GM12864 (cell line): Measurements from ENCODE around the gene SNRK.

Experiments
- DNase-seq: peaks from one replicate; pipeline ENCODE4 v3.0.0-alpha.2; 2011; ENCODE audit warnings: low read depth
- H3K4me3 ChIP-seq: 2 replicates; pipeline ENCODE4 v1.5.1; 2011; ENCODE audit warnings: mild to moderate bottlenecking, low read depth, low read length, control low read depth
- TF ChIP-seq, protein P1 (sequence below): IDR thresholded peaks from 2 replicates; pipeline ENCODE4 v1.5.1; 2011; ENCODE audit warnings: low read depth, mild to moderate bottlenecking, moderate library complexity, low read length, control low read depth, inconsistent platforms; ENCODE audit errors: missing control alignments

SNRK gene

DNA sequence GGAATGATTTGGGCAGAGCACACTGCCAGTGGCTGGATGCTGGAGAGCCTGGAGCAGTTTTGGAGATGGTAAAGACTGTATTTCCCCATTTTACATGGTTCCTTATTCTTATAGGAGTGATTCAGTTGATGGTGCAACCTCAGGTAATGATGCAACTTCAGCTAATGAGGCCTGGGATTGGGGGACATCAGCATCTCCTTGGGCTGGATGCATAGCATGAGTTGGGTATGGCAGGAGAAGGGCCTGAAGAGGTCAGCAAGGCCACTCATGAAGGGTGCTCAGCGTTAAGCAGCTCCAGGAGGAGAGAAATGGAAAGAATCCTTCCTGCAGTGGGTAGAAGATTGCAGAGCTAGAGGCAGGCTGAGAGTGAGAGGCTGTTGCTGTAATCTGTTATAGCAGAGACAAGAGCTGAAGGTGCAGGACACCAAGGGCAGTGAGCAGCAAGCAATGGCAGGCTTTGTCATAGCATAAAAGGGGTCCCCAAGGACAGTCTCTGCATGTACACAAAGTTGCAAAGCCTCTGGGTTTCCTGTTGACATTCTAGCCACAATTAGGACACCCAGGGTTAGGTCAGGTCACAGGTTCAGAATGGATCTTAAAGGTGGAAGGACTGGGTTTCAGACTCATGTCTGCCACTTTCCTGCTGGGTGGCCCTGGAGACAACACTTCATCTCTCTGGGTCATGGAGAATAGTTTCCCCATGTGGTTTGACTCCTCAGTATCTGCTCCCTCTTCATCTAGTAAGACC lies 29.5 kb upstream of the SNRK start:
- DNase-seq: no peak
- no peak overlapping the region for H3K4me3 ChIP-seq
- TF ChIP-seq, protein P1, sequence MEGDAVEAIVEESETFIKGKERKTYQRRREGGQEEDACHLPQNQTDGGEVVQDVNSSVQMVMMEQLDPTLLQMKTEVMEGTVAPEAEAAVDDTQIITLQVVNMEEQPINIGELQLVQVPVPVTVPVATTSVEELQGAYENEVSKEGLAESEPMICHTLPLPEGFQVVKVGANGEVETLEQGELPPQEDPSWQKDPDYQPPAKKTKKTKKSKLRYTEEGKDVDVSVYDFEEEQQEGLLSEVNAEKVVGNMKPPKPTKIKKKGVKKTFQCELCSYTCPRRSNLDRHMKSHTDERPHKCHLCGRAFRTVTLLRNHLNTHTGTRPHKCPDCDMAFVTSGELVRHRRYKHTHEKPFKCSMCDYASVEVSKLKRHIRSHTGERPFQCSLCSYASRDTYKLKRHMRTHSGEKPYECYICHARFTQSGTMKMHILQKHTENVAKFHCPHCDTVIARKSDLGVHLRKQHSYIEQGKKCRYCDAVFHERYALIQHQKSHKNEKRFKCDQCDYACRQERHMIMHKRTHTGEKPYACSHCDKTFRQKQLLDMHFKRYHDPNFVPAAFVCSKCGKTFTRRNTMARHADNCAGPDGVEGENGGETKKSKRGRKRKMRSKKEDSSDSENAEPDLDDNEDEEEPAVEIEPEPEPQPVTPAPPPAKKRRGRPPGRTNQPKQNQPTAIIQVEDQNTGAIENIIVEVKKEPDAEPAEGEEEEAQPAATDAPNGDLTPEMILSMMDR: no peak

DNA sequence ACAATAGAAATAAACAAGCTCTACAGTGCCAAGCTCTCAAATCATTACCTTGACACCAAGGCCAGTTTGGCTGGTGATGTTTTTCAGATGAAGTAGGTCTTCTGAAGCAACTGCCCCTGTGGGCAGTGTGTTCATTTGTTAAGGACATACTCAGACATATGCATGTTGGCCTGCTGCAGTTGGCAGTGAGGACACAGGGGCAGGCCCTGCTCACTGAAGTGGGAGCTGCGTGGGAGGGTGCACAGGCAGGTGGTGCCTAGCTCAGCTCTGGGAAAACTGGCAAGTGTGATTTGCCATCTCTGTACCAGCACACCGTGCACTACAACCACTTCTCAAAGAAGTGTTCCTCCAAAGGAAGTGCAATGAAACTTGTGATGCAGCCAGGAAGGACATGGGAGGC lies 28.5 kb upstream of the SNRK start:
- TF ChIP-seq, protein P1: no peak
- H3K4me3 ChIP-seq: no peak overlapping the region
- DNase-seq: no peak

DNA sequence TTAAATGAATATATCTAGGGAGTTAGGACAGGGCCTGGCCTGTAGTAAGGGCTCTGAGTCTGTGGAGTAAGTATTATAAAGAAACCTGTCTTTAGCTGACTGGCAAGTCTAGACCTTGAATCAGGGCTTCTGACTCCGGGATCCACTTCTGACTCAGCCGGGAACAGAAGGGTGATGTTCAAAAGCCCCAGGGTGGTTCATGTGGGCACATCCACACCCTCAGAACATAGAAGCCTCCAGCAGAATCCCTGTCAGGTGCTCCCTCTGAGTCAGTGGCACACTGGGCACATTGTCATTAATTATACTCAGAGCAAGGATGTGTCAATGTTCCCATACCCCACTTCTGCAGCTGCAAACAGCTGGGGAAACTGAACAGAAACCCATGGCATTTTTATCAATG lies 26.7 kb upstream of the SNRK start:
- TF ChIP-seq, protein P1: no peak
- DNase-seq: no peak
- H3K4me3 ChIP-seq: no peak overlapping the region

DNA sequence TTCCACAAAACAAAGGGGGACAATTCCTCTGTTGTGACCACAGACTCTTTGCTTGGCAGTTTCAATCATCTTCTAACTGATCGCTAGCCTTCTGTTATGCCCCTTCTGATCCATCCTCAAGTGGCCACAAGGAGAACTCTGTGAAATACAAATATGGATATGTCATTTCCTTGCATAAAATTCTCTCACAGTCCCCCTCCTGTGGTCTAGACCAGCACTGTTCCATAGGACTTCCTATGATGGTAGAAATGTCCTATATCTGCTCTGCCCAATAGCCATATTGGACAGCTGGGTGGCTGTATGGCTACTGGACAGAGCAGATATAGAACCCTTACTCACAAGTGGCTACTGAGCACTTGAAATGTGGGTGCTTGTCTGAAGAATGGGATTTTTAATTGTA lies 25.9 kb upstream of the SNRK start:
- no peak overlapping the region for H3K4me3 ChIP-seq
- TF ChIP-seq, protein P1: no peak
- DNase-seq: no peak

DNA sequence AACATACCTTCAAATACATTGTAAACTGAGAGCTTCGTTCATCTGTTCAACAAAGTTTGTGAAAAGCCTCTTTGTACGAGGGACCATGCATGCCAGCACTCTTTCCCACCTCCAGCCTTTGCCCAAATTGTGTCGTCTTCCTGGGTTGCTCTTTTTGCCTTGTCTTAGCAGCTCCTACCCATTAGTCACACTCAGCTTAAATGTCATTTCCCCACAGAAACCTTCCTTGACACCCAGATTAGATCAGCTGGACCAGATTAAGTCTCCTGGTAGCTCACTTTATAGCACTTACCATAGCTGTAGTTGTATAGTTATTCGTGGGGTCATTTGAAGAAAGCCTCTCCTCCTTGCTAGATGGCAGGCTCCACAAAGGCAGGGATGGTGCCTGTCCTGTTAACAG lies 24.1 kb upstream of the SNRK start:
- TF ChIP-seq, protein P1: no peak
- no peak for DNase-seq
- no peak overlapping the region for H3K4me3 ChIP-seq

DNA sequence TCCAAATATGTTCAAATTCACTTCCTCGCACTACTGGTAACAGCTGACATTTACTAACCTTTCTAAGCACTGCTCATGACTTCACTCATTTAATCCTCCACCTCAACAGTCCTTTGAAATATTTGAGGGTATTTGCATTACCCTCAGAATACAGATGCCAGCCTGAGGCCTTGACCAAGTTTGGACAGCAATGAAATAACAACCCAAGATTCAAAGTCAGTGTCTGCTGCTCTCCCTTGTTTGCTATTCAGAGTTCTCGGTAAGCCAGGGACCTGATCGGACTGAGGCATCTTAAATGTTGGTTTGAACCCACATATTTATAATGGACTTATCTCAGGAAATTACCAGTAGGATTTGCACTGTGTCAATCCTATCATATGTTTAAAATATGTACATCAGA lies 19.9 kb upstream of the SNRK start:
- no peak overlapping the region for H3K4me3 ChIP-seq
- TF ChIP-seq, protein P1: no peak
- DNase-seq: no peak

DNA sequence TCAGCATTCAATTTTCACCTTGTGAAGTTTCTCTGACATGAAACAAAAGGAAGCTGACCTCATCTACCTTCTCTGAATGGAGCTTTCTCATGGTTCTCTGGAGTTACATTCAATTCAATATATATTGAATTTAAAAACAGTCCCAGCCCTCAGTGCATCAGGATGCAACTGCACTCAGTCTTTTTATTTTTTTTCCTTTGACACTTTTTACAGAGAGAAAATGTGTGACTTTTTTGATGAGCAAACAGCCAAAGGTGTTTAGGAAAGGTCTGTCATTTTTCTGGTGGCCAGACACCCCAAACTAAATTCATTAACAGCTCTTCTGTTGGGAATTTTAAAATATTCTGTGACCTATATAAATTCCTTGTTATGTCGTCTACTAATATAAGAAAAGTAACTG lies 19.3 kb upstream of the SNRK start:
- TF ChIP-seq, protein P1: no peak
- no peak for DNase-seq
- H3K4me3 ChIP-seq: no peak overlapping the region
